HG03108 (cell line): ENCODE measurements around the gene ATP5F1D.

Source experiments
- ATAC-seq: cut with Tn5 transposase; IDR thresholded peaks from one replicate; pipeline ENCODE4 v1.9.1; 2021; ENCODE audit warnings: moderate library complexity; ENCODE audit not compliant: unreplicated experiment

Gene ATP5F1D

DNA sequence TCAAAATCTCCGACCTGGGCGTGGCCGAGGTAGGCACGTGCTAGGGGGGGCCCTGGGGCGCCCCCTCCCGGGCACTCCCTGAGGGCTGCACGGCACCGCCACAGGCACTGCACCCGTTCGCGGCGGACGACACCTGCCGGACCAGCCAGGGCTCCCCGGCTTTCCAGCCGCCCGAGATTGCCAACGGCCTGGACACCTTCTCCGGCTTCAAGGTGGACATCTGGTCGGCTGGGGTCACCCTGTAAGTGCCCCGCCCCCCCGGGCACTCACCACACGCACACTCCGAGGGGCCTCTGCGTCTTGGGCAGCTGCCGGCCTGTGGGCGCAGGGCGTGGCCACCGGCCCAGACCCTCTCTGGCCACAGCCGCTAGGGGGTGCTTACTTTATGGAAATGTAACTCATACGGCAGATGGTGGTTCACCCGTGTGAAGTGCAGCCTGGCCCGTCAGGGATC is 21.0 kb upstream of the ATP5F1D start:
- no peak for ATAC-seq

DNA sequence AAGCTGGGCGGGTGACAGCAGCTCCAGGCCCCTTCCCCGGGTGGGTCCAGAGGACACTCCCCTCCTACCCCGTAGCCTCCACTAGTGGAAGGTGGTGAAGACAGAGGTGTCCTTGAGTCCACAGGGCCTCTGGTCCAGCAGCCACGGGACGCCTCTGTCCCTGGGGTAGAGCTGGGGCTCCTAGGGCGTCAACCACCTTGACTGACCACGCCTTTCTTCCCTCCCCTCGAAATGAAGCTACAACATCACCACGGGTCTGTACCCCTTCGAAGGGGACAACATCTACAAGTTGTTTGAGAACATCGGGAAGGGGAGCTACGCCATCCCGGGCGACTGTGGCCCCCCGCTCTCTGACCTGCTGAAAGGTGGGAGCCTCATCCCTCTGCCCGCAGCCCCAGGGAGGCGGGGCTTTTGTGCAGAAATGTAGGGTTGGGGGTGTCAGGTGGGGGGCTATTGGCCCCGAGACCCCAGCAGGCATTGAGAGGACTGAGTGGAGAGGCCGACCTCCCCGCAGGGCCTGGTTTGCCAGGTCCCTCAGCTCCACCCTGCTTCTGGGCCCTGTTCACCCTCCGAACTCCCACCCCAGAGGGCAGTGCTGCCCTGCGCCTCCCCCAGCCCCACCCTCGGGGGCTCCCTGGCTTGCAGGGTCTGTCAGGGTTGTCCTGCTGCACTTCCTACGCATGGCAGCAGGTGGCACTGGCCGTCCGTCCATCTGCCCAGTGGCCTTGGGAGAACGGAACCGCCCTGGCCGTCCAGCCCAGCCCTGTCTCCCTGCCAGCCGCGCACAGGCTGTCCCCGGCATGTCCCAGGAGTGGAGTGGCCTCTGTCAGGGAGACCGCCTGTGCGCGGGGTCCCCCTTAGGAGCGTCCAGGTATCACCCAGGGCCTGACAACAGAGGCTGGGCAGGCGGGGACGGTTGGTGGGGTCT is 20.3 kb upstream of the ATP5F1D start:
- ATAC-seq = no peak

DNA sequence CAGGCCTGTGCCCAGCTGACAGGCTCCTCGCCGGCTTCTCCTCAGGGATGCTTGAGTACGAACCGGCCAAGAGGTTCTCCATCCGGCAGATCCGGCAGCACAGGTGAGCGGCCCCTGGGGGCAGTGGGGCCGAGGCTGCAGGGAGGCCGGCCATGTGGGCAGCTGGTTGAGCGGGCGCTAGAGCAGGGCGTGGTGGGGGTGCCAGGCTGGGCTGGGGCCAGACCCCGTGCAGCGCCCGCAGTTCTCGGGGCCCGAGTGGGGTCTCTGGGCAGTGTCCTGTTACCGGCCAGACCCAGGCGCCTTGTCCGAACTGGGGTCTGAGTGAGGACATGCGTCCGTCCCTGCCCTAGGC is 19.7 kb upstream of the ATP5F1D start:
- ATAC-seq = no peak

DNA sequence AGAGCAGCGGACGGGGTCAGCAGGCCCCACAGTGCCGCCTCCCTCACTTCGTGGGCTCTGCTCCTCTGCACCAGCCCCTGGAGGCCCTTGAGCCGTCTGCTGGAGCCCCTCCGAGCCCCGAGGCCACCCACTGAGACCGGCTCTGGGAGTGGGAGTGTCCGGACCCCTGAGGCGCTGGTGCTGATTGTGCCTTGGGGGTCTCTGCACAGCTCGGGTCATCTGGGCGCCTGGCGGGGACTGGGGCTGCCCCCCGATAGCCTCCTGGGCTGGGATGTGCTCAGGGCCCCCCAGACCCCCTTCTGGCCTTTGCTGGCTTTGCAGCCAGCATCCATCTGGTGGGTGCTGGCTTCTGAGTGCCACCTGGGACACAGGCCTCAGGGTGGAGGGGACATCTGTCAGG is 19.2 kb upstream of the ATP5F1D start:
- no peak for ATAC-seq

DNA sequence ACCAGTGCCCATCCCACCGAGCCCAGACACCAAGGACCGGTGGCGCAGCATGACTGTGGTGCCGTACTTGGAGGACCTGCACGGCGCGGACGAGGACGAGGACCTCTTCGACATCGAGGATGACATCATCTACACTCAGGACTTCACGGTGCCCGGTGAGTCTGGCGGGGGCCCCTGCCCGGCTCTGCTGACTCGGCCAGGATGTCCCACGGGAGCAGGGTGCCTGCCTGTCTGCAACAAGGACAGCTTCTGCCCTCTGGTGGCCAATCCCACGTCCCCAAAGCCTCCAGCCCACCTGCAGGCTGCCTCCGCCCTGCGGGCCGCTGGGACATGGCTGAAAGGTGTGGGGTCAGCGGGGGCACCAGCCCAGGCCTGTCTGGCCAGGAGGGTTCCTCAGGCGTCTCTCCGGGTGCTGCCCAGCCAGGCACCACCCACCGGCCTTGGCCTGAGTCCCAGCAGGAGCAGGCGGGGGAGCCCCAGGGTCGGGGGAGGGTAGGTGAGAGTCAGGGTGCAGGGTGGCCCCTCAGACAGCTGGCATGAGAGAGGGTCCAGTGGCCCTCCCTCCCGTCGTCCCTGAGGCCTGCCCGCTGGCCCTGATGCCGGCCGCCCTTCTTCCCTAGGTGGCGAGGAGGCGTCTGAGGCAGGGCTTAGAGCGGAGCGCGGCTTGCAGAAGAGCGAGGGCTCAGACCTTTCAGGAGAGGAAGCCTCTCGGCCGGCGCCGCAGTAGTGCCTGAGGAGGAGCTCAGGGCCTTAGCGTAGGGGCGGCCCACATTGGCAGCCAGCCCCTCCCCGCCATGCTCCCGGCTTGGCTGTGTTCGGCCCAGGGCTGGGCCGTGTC is 18.3 kb upstream of the ATP5F1D start:
- ATAC-seq = no peak

DNA sequence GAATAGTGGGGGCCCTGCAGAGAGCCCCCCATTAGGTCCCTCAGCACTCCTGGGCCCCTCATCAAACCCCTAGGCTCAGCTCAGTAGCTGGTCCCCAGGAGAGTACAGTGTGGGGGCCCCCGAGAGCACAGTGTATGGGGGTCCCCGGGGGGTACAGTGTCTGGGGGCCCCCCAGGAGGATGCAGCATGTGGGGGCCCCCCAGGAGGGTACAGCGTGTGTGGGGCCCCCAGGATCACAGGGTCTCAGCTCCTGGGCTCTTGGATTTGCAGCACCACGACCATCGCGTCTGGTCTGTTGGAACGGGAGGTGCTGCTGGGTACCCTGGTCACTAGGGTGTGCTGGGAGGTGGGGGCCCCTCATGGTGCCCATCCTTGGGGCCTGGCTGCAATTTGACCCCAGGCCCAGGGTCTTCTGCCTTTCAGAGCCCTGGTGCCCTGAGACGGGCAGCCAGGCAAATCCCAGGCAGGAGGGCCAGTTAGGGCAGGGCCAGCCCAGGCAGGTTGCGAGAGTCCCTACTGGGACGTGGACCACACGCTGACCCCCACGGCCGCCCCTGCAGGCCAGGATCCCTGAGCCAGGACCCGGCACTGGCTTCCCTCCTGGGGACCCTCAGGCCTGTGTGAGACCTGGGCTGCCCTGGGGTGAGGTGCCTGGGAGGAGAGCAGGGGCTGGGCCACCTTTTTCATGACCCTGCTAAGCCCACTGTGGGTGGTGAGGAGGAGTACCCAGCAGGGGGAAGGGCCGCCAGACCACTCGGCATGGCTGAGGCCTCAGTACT is 17.3 kb upstream of the ATP5F1D start:
- no peak for ATAC-seq

DNA sequence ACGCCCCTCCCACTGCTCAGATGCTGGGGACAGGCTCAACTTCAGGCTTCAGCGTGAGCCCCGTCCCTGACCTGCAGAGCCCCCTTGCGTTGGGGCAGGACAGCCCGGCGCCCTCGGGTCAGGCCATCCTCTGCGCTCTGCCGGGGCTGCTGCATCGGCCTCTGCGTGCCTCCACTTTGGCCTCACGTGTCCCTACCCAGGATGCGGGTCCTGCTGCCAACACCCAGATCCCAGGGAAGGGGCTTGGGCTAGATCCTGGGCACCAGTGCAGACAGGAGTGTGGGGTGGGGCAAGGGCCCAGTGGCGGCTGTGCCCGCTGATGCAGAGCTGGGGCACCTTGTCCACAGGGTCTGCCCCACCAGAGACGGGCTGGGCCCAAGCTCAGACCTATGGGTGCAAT is 16.7 kb upstream of the ATP5F1D start:
- ATAC-seq = no peak

DNA sequence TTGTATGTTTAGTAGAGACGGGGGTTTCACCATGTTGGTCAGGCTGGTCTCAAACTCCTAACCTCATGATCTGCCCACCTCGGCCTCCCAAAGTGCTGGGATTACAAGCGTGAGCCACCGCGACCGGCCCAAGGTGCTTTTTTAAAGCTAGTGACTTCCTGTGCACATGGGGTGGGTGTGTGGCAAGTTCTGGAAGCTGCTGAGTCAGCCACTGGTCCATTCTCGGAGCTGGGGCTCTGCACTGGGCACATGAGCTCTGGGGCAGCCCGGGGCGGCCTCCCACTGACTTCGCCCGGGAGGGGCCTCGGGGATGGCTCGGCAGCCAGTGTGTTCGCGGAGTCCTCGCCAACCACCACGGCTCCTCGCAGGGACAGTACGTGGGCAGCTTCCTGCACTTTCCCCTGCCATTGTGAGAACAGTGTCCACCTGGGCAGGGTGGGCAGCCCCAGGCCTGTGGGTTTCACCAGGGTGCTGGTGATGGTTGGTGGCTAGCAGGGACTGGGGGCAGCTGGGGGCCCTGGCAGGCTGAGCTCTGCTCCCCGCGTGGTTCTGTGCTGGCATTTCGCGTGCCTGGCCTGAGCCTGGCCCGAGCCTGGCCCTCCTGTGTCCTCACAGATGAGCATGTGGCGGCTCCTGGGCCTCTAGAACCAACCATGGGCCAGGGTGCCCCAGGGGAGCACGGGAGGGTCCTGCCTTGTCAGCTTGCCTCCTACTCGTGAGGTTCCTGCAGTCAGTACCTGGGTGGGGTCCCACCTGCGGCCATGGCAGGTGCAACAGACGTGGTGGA is 15.9 kb upstream of the ATP5F1D start:
- no peak for ATAC-seq

DNA sequence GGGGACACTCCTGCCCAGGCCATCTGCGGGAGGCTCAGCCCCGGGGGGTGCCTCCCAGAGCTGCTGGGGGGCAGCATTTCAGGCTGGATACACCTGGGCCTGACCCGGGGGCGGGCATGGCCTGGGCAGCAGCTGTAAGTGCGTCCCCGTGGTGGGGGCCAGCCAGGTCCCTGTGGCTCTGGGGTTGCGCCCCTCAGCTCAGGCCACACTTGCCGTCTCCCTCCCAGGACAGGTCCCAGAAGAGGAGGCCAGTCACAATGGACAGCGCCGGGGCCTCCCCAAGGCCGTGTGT is 15.4 kb upstream of the ATP5F1D start:
- no peak for ATAC-seq

DNA sequence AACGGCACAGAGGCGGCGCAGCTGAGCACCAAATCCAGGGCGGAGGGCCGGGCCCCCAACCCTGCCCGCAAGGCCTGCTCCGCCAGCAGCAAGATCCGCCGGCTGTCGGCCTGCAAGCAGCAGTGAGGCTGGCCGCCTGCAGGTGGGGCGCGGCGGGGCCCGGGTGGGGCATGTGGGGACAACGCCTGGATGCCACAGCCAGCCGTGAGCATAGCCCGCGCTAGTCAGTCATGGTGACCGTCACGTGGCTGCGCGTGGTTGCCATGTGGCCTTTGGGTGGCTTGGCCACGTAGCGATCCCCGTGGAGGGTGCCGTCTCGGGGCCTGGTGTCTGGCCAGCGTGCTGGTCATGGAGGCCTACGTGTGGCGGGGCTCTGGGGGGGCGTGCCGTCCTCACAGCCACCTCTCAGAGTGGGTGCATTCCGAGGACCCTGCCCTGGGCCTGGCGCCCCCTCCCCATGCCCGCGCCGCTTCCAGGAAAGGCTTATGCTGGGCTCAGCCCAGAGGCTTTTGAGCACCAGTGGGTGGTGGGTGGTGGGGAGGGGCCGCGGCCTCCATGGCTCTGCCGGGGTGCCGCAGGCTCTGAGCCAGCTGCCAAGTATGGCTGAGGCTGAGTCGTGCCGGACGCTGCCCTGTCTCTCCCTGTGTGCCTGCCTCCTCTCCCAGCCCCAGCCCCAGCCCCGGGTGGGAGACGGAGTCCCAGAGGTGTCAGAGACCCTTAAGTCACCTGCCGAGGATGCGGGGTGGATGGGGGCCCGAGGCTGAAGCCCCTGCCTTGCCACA is 14.8 kb upstream of the ATP5F1D start:
- no peak for ATAC-seq

DNA sequence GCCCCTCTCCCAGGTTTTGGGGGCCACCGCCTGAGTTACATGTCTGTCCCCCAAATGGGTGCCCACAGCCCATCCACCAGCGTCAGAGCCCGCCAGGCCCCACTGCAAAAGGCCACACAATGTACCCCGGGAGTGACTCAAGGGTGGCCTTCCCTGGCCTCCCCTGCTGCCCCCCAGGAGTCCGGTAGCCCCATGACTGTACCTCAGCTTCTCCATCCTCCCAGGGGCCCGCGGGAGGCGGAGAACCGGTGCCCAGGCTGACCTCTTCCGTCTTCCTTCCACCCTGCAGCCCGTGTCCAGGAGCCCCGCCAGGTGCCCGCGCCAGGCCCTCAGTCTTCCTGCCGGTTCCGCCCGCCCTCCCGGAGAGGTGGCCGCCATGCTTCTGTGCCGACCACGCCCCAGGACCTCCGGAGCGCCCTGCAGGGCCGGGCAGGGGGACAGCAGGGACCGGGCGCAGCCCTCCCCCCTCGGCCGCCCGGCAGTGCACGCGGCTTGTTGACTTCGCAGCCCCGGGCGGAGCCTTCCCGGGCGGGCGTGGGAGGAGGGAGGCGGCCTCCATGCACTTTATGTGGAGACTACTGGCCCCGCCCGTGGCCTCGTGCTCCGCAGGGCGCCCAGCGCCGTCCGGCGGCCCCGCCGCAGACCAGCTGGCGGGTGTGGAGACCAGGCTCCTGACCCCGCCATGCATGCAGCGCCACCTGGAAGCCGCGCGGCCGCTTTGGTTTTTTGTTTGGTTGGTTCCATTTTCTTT is 14.1 kb upstream of the ATP5F1D start:
- no peak for ATAC-seq

DNA sequence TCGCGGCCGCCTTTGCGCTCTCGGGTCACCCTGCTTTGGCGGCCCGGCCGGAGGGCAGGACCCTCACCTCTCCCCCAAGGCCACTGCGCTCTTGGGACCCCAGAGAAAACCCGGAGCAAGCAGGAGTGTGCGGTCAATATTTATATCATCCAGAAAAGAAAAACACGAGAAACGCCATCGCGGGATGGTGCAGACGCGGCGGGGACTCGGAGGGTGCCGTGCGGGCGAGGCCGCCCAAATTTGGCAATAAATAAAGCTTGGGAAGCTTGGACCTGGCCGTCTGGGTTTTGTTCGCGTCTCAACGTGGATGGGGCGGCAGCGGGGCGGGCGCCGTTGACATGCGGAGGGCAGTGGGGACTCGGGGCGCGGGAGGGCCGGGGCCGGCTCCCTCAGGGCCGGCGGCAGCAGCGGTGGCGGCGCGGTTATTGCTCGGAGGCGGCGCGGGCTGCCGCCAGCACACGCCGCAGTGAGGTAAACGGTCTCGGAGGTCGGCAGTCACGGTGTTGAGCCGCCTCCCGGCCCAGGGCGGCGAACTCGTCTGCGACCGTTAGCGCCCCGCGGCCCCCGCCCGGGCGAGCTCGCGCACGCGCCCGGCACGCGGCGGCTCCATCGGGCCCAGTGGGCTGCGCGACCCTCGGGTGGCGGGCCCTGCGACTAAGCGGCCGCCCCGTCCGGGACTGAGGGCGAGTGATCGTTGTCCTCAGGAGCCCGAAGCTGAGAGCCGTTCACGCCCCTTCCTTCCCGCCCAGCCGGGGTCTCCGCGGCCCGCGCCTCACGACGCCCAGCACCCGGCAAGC is 13.2 kb upstream of the ATP5F1D start:
- no peak for ATAC-seq

DNA sequence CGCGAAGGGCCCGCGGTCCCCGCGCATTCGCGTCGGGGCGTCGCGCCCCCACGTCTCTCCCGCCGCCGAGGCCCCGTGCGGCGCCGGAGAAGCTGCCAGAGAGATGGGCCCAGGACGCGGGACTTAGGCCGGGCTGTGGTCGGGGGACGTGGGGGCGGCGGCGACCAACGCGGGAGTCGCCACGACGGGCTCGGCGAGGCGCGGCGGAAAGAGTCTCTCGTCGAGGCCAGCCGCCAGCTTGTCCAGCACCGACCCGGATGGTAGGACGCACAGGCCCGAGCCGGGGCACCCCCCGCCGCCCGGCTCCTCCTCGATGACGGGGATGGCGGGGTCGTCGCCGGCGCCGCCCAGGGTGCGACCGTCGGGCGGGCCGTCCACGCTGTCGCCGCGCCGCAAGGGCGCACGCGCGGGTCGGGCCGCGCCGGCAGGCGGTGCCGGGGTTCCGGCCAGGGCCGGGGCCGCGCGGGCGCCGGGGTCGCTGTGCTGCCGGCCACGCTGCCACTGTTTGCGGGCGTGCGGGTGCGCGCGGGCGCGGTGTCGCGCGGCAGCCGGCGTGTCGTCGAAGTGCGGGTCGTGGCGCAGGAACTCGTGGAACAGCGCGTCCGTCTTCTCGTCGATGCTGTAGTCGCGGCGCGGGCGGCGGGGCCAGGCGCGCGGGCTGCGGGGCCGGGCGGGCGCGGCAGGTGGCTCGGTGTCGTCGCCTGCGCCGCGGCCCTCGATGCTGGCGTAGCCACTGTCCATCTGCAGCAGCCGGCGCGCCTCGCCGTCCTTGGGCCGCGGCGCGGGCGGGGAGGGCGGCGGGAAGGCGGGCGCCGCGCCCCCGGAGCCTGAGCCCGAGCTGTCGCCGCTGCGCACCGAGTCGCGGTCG is 12.3 kb upstream of the ATP5F1D start:
- no peak for ATAC-seq

DNA sequence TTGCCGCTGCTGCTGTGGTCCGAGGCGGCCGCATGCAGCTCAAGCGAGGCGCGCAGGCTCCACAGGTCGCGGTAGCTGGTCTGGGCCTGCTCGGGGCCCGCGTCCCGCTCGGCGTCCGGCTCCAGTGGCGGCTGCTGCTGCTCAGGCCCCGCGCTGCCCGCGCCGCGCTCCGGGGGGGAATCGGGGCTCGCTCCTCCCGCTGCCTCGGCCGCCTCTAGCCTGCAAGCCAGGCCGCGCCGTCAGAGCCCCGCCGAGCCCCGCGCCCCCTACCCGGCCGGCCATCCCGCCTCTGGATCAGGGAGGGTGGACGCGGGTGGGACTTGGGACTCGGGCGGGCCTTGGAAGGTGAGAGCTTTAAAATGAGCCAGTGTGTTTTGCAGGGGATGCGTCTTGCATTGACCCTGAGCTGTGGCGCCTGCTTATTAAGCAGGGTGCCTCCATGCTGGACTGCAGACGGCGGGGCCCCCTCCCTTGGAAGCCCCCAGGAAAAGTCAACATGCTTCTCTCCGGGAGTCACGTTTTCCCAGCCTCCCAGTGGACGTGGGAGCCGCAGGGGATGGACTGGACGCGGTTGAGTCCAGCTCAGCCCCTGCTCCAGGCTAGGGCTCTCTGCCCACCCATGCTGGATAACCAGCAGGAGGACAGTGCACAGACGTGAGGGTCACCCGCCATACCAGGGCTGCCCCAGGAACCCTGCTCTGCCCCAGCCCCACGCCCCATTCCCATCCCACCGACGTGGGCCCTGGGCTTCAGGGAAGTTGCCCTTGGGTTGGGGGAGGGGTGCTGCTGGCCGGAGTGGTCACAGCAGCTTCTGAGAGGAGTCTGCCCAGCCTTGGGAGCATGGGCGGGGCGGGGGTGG is 11.4 kb upstream of the ATP5F1D start:
- ATAC-seq = no peak

DNA sequence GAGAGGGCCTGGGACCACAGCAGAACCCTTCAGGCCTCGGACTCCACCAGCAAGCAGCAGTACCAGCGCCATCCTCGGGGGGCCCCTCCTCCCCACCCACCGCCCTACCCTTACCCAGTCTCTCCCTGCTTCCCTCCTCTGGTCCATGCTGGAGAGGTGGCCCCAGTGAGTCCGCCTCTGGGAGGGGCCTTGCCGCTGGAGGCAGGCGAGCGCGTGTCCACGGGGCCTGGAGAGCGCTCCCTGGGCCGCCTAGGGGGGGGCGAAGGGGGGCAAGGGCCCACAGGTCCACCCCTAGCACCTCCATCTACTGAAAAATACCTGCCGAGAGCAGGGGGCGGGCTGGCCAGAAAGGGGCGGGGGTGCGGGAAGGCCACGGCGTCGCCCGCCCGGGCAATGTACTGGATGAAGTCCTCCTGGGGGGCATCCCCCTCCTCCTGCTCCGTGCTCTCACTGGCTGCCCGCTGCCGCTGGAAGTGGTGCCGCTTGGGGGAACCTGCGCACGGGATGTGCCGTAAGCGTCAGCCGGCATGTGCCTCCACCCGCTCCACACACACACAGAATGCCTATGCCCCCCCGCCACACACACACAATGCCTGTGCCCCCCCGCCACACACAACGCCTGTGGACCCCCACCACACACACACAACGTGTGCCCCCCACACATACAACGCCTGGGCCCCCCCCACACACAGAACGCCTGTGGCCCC is 10.6 kb upstream of the ATP5F1D start:
- ATAC-seq = no peak
